HG03520 (cell line): ENCODE measurements around the gene IL10RA.

Experiments used
- ATAC-seq: cut with Tn5 transposase; IDR thresholded peaks from one replicate; pipeline ENCODE4 v1.9.1; 2021; ENCODE audit warnings: mild to moderate bottlenecking, moderate library complexity; ENCODE audit not compliant: unreplicated experiment

IL10RA gene

GRCh38 chr11:118005224-118006152 is 19.3 kb downstream of the IL10RA start:
- ATAC-seq = no peak

GRCh38 chr11:118006153-118006534 is 19.9 kb downstream of the IL10RA start:
- no peak for ATAC-seq

GRCh38 chr11:118007040-118007439 is 20.8 kb downstream of the IL10RA start:
- no peak for ATAC-seq

GRCh38 chr11:118007563-118008270 is 21.5 kb downstream of the IL10RA start:
- ATAC-seq = peak; percentile 32

- ATAC-seq = no peak
Observed at GRCh38 chr11:118008271-118008911, 22.2 kb downstream of the IL10RA start.

GRCh38 chr11:118009864-118010737 is 23.9 kb downstream of the IL10RA start:
- no peak for ATAC-seq

- peak; percentile 71 for ATAC-seq
Observed at GRCh38 chr11:118010738-118011461, 24.7 kb downstream of the IL10RA start.

GRCh38 chr11:118012083-118012669 is 26.0 kb downstream of the IL10RA start:
- no peak for ATAC-seq

- no peak for ATAC-seq
Observed at GRCh38 chr11:118014022-118014421, 27.8 kb downstream of the IL10RA start.

GRCh38 chr11:118015385-118015841 is 29.2 kb downstream of the IL10RA start:
- ATAC-seq = no peak

- ATAC-seq = no peak
Observed at GRCh38 chr11:118016104-118016503, 29.9 kb downstream of the IL10RA start.

GRCh38 chr11:118017111-118017510 is 30.9 kb downstream of the IL10RA start:
- ATAC-seq = no peak

- no peak for ATAC-seq
Observed at GRCh38 chr11:118017631-118018315, 31.6 kb downstream of the IL10RA start.

- no peak for ATAC-seq
Observed at GRCh38 chr11:118018401-118018800, 32.2 kb downstream of the IL10RA start.

GRCh38 chr11:118021146-118021545 is 35.0 kb downstream of the IL10RA start:
- no peak for ATAC-seq

- no peak for ATAC-seq
Observed at GRCh38 chr11:118027694-118028093, 41.5 kb downstream of the IL10RA start.

- ATAC-seq = no peak
Observed at GRCh38 chr11:118028626-118029025, 42.4 kb downstream of the IL10RA start.

- ATAC-seq = no peak
Observed at GRCh38 chr11:118033443-118033842, 47.2 kb downstream of the IL10RA start.

GRCh38 chr11:118042141-118042540 is 55.9 kb downstream of the IL10RA start:
- ATAC-seq = no peak
